K562 (cell line): ENCODE results near the gene TRIM33. TPM values are rescaled to one million over a fixed set of nuclear protein-coding genes. Genes with fewer than 3 reads are reported as not detected.

Experiments used
- BCL6 ChIP-seq: fragments of 250-450 bp; sonication (Bioruptor Pico); IDR thresholded peaks from 2 replicates; pipeline ENCODE4 v1.4.0; 2020
- L3MBTL2 ChIP-seq: fragments of 450-650 bp; IDR thresholded peaks from 2 replicates; pipeline ENCODE4 v1.6.1; 2016; ENCODE audit warnings: mild to moderate bottlenecking, moderate library complexity
- PATZ1 ChIP-seq: fragments of 250-450 bp; sonication (Bioruptor Pico); IDR thresholded peaks from 2 replicates; pipeline ENCODE4 v1.5.0; 2020; ENCODE audit warnings: mild to moderate bottlenecking, borderline replicate concordance
- PML ChIP-seq: IDR thresholded peaks from 2 replicates; pipeline ENCODE4 v1.6.1; 2012; ENCODE audit warnings: low read length, inconsistent platforms
- RREB1 ChIP-seq: fragments of 250-450 bp; sonication (Bioruptor Pico); IDR thresholded peaks from 2 replicates; pipeline ENCODE4 v1.4.0; 2020
- TAF7 ChIP-seq: fragments of 450-650 bp; IDR thresholded peaks from 2 replicates; pipeline ENCODE4 v1.6.1; 2016; ENCODE audit warnings: missing genetic modification characterization, missing compliant biosample characterization
- THAP12 ChIP-seq: fragments of 250-450 bp; sonication (Bioruptor Pico); IDR thresholded peaks from 2 replicates; pipeline ENCODE4 v1.9.0; 2021; ENCODE audit warnings: mild to moderate bottlenecking, inconsistent platforms
- ZBTB11 ChIP-seq, 3 experiments: fragments of 200-800 bp in 1 of 3; fragments of 250-450 bp in 1 of 3; fragments of 450-650 bp in 1 of 3; sonication (Bioruptor Pico) in 1 of 3; sonication (Bioruptor generic) in 1 of 3; formaldehyde crosslinking in 1 of 3; IDR thresholded peaks; 2 replicates each; pipeline versions ENCODE4 v1.6.1 to v1.8.0; 2016 to 2022; ENCODE audit warnings: mild to moderate bottlenecking in 2 of 3, missing genetic modification characterization in 2 of 3, missing compliant biosample characterization in 1 of 3, moderate library complexity in 1 of 3
- ZNF668 ChIP-seq: fragments of 250-450 bp; sonication (Bioruptor Pico); IDR thresholded peaks from 2 replicates; pipeline ENCODE4 v1.8.0; 2022; ENCODE audit warnings: mild to moderate bottlenecking, inconsistent platforms
- ZNF764 ChIP-seq: fragments of 250-450 bp; sonication (Bioruptor Pico); IDR thresholded peaks from 2 replicates; pipeline ENCODE4 v1.4.0; 2020; ENCODE audit warnings: low read depth, mild to moderate bottlenecking, moderate library complexity
- ZNF780A ChIP-seq: fragments of 250-450 bp; sonication (Bioruptor Pico); IDR thresholded peaks from 2 replicates; pipeline ENCODE4 v1.5.0; 2021; ENCODE audit warnings: mild to moderate bottlenecking
- polyA plus RNA-seq, 8 experiments: library from polyadenylated mRNA; depleted of rRNA in 4 of 8; stranded (reverse) in 5 of 8; unstranded in 3 of 8; fragments of >200 nt; fragmentation: Nextera tagmentation in 2 of 8; fragmentation: Illumina TruSeq in 1 of 8; extraction: Ambion mirVana in 2 of 8; extraction: Trizol in 1 of 8; gene quantifications; 2 replicates each; pipeline versions ENCODE4 v1.2.1 to v1.2.3, GENCODE V29; 2011 to 2014; ENCODE audit warnings: inconsistent platforms in 1 of 8, missing spikeins in 1 of 8
- total RNA-seq, 7 experiments: library from RNA; depleted of rRNA in 6 of 7; stranded (reverse); fragments of >200 nt in 6 of 7; fragmentation: Illumina TruSeq in 2 of 7; extraction: Trizol in 2 of 7; gene quantifications; 2 replicates each; pipeline versions ENCODE4 v1.2.1 to v1.2.3, GENCODE V29; 2011 to 2021; ENCODE audit warnings: low replicate concordance in 1 of 7
- TF ChIP-seq, protein P1 (sequence below): fragments of 250-450 bp; sonication (Bioruptor Pico); IDR thresholded peaks from 2 replicates; pipeline ENCODE4 v1.8.0; 2021; ENCODE audit warnings: borderline replicate concordance, mild to moderate bottlenecking, moderate library complexity; ENCODE audit not compliant: poor library complexity, severe bottlenecking

TRIM33 gene
- total and polyA plus RNA-seq, 9 of the 15 experiments (the other 6 are each of a cell fraction or from before 2014, with no cell fraction given) = 9.3 to 58.4 (median 40.2) TPM

- no peak for TF ChIP-seq RREB1
- no peak for TF ChIP-seq THAP12 (CRISPR knock-in tag)
- TF ChIP-seq, protein P1, sequence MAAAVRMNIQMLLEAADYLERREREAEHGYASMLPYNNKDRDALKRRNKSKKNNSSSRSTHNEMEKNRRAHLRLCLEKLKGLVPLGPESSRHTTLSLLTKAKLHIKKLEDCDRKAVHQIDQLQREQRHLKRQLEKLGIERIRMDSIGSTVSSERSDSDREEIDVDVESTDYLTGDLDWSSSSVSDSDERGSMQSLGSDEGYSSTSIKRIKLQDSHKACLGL (CRISPR knock-in tag) = no peak
- TF ChIP-seq BCL6 (CRISPR knock-in tag) = no peak
- no peak for TF ChIP-seq TAF7 (tag)
- no peak for TF ChIP-seq PML
- TF ChIP-seq ZNF668 (CRISPR knock-in tag) = no peak
- peak; percentile 88 for TF ChIP-seq L3MBTL2
- TF ChIP-seq PATZ1 = no peak
- TF ChIP-seq ZNF764 (CRISPR knock-in tag) = 0 out of 2 replicates have a peak, but pooled peaks have one; percentile 6
- no peak for TF ChIP-seq ZNF780A (CRISPR knock-in tag)
- TF ChIP-seq ZBTB11 (CRISPR knock-in tag; IDR thresholded peaks at IDR 0.05) = peak in 1 of 3 experiments; percentile 70; a peak in 2 of 6 replicates
These were observed 164.4 kb downstream of the TRIM33 start (continued) for GRCh38 chr1:114346480-114347029.
